NOMO-1 treated with DMSO at 0.1 percent for 48 hours (cell line): ENCODE results near the gene ZP2.
"Not testable (repeated sequence)": the region's sequence is repeated elsewhere in the genome, so short reads cannot be mapped to it uniquely, and the experiment has no call there.

Source experiments
- DNase-seq: peaks from one replicate; lab custom pipeline; 2025; ENCODE audit not compliant: unreplicated experiment; lab: John Stamatoyannopoulos, UW

Gene ZP2

DNA sequence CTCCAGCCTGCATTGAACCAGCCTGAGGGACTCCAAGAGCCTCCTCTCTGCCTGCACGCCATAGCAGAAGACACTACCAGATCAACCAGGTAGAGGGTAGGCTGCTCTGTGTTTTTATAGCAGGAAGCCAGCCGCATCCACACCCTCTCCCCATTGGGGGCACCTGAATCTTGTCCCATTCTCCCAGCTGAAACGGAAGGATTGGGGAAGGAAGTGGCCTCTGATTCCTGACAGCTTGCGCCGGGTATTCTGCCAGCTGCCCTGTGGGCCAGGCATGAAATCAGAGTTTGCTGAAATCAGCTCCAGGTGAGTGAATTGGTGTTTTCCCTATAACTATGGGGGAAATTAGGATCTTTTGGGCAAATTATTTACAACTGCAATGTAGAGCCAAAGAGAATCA, at the start of gene ZP2:
ZP2 (minus strand) TSS at position 89 of the 400 bp plus-strand sequence; CDS start at position 62, 27 bp downstream.
- DNase-seq, result no peak

DNA sequence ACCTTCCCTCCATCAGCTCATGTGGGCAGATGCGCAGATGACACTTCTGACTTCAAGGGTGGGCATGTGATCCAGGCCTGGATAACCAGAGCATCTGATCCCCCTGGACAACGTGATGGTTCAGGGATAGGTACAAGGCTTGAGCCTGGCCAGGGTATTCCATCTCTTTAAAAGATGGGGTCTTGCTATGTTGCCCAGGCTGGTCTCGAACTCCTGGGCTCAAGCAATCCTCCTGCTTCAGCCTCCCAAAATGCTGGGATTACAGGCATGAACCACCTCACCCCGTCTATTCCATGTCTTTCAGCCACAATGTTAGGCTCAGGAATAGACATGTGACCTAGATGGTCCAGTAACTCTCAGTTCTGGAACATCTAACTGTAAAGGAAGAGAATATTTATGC, 45.9 kb upstream of the ZP2 start:
- no peak for DNase-seq

DNA sequence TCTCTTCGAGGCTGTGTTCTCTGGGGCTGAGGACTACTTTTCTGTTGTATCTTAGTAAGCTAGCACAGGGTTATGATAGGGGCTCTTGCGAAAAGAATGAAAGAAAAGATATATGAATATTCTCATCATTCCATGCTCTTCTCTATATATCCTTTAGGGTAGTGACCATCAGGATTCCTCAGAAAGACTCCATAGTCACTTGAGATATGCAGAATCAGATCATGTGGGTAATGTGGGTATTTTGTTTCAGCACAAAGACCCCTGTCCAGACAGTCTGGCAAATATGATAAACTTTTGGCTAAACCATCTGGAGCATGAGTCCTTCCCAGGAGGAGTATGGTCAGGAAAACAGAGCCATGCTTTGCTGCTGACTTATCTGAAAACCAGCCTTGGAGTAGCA, 45.3 kb upstream of the ZP2 start:
- DNase-seq, result no peak

DNA sequence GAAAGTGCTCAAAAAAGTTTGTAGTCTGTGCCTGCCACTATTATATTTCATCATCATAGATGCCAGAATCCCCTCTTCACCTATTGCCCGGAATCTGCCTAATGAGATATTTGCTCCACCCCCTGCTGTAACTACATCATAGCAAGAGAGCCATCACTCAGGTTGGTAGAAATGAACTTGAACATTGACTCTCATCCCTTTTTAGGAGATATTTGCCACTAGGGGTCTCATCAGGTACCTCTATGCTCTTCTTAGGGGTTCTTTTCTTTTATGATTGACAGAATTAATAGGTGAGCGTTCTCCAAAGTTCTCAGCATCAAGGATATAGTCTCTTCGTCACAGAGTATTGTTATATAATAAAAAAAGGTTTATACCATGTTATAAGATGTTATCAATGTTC, 42.1 kb upstream of the ZP2 start:
- no peak for DNase-seq

DNA sequence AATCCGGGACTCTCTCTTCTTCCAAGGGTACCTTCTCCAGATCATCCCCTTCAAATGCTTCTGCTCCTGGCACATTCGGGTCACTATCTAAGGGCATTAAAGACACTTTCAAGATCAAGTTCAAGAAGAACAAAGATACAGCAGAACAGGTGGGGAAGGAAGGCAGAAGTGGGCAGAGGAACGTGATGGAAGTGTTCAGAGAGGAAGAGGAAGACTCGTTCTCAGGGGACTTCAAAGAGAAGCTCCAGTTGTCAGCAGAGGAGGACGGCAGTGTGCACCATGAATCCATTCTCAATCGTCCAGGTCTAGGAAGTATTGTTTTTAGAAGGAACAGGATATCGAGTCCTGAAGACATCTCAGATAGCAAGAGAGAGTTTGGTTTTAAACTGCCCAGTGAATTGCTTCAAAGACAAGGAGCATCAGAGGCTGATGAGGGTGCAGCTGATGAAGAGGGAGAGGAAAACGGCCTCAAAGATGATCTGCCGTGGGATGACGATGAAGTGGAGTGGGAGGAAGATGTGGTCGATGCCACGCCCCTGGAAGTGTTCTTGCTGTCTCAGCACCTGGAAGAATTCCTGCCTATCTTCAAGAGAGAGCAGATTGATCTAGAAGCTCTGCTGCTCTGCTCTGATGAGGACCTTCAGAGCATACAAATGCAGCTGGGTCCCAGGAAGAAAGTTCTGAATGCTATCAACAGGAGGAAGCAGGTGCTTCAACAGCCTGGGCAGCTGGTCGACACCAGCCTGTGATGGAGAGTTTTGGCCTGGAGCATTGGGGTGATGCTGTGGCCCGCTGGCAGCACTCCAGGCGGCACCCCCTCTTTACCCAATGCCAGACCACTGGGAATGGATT, 38.9 kb upstream of the ZP2 start:
- DNase-seq, result no peak

DNA sequence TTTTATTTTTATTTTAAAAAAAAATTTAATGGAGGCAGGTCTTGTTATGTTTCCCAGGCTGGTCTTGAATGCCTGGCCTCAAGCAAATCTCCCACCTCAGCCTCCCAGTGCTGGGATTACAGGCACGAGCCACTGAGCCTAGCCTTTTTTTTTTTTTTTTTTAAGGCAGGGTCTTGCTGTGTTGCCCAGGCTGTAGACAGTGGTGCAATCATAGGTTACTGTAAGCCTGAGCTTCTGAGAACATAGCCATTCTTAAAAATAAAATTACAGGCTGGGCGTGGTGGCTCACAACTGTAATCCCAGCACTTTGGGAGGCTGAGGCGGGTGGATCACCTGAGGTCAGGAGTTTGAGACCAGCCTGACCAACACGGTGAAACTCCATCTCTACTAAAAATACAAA, 36.8 kb upstream of the ZP2 start:
- not testable (repeated sequence) for DNase-seq

DNA sequence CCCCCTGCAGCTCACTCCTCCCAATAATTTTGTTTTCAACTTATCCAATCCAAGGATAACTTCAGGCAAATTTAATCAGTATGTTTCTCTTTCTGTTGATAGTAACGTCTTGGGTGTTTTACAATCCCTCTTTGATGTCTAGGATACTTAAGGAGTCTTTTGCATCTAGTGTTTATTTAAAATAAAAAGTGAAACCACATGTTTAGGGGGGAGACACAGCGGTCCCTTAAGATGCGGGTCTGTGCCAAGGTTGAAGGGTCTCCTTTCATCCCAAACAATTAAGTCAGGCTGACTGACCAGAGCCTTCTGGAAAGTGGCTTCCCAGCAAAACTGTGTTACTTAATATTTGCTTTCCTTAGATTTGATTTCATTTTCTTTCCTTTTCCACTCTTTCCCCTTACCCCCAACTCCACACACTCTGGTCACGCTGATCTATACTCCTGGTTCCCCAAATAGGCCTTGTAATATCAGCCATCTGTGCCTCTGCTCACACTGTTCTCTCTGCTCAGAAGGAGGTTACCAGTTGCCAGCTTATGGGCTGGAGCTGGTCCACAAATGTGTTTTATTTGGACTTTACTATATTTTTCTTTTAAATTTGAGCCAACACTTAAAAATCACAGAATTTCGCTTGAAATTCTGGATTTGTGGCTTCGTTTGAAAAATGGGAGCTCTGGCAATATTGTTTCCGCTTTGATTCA, 33.3 kb upstream of the ZP2 start:
- no peak for DNase-seq

DNA sequence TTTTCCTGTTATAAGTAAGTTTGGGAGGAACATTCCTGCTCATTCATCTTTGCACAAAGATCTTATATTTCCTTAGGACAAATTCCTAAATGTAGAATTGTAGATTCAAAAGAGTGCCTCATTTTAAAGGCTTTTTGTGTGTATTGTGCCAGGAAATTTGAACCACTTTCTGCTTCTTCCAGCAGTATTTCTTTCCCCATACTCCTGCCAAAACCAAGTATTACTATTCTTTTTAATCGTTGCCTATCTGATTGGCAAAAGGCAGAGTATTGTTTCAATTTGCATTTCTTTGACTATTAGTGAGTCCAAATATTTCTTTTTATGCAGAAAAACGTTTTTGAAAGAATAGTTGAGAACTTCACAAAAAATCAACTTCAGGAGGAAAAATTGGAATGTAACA, 31.4 kb upstream of the ZP2 start:
- no peak for DNase-seq

DNA sequence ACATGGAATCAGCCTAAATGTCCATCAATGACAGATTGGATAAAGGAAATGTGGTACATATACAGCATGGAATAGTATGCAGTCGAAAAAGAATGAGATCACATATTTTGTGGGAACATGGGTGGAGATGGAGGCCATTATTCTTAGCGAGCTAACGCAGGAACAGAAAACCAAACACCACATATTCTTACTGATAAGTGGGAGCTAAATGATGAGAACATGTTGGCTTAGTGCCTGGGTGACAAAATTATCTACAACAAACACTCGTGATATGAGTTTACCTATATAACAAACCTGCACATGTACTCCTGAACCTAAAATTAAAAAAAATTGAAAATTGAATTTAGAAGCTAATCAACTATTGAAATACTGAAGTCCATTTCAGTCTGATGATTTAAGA, 28.3 kb upstream of the ZP2 start:
- no peak for DNase-seq

DNA sequence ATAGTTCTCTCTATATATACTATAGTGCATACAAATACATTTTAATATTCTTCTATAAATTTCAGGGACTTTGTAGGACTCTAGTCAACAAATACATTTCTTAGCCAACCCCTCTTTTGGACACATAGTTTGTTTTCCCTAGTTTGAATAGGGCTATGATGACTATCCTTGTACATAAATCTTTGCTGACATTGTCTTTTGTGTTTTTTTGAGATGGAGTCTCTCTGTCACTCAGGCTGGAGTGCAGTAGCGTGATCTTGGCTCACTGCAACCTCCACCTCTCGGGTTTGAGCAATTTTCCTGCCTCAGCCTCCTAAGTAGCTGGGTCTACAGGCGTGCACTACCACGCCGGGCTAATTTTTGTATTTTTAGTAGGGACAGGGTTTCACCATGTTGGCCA, 25.5 kb upstream of the ZP2 start:
- DNase-seq, result no peak

DNA sequence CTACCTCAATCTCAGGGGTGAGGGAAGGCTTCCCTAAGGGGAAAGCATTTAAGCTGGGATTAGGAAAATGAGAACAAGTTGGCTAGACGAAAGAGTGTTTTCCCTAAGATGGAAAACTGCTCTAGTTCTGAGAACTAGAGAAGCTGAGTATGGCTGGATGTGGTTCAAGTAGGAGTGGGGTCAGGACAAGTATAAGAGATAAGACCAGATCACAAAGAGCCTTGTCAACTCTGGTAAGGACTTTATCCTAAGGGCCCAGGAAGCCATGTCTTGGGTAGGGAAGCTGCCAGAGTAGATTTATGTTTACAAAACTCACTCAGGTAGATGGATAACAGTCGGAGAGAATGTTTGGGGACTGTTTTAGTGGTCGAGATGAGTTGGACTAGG, 23.8 kb upstream of the ZP2 start:
- DNase-seq, result no peak

DNA sequence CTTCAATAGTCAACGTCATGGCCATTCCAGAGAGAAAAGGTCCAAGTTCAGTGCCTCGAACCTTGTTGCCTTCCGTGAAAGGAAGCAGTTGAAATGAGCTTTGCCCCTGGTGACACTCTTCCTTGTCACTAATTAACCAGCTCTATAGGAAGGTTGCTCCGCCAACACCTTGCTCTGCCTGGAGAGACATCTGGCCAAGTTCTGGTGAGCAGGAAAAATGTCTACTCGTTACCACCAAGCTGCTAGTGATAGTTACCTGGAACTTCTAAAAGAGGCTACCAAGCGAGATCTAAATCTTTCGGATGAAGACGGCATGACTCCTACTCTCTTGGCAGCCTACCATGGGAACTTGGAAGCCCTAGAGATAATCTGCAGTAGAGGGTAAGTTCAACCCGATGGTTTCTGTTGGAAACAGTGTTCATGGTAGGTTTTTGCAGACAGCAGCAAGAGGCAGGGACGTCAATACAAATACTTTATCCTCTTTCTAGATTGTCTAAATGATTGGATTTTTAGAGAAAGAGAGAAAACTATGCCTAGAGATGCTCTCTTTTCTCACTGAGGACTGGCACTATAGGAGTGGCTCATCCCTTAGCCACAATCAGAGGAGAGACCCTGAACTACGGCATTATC, 22.3 kb upstream of the ZP2 start, which contains the start of gene ANKS4B:
ANKS4B (plus strand) TSS at position 179 of the 630 bp plus-strand sequence; CDS start at position 218, 39 bp downstream.
- no peak for DNase-seq

DNA sequence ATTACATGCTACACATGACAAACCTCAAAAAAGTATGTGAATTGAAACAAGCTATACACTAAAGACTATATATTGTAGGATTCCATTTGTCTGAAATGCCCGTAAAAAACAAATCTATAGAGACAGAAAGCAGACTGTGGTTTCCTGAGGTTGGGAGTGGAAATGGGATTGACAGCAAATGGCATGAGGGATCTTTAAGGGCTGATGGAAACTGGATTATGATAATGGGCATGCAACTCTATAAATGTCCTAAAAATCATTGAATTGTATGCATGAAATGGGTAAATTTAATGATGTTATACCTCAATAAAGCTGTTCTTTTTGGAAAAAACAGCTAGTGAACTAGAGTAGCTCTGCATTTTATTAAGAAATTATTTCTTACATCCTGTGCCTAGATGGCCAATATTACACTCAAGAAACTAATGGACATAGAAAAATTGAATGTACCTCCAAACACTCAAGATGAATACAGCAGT, 21.7 kb upstream of the ZP2 start:
- no peak for DNase-seq

DNA sequence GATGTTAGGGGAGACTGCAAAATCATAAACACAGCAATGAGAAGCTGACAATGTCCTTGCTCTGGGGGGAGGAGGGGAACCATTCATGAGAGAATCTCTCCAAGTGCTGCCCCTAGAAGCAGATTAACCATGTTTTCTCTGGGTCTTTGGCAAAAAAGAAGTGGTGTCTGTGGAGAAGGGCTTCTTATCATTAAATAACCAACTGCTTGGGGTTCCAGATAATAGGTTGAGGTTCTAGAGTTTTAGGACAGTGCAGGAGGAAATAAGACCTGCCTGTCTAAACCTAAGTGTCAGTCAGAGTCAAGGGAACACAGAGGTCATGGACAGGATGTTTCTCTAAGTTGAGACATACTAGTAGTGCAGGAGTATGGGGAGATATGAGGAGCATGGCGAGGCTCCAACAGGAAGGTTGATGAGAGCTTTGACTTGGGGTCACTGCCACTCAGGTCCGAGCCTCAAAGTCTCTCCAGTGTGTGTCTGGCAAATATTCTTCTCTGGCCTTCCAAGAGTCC, 17.0 kb upstream of the ZP2 start:
- DNase-seq, result no peak

DNA sequence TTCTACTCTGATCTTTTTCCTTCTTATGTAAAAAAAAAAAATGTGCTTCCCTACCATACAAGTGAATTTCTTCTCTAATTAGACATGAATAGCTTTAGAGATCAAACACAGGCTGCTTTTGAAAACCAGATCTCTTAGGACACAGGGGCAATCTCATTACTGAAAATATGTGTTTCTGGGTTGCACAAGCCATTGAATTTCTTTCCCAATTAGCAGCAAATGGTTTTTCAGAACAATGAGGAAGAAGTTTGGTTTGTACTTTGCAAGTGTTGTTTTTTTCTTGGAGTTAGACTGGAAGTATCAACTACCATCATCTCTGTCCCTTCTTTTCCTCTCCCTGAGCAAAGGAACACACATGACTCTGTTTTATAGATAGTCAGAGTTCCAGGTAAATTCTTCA, 16.5 kb upstream of the ZP2 start:
- peak; percentile 57 for DNase-seq

DNA sequence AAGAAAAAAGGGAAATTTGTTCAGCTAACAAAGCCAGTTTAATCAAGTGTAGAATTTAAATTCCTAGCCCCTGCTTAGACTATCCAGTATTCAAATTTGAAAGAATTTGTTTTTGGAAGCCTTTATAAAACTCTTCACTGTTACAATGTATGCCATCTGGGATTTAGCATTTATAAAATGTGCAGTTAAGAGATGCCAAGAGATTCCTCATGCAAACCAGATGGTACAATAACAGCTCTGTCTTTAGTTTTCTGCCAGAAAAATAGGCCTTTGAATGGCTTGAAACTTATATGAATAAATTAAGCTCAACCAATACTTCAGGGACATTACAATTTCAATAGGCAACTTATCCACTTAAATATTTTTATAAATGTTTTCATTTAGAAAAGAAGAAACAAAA, 15.4 kb upstream of the ZP2 start:
- no peak for DNase-seq

DNA sequence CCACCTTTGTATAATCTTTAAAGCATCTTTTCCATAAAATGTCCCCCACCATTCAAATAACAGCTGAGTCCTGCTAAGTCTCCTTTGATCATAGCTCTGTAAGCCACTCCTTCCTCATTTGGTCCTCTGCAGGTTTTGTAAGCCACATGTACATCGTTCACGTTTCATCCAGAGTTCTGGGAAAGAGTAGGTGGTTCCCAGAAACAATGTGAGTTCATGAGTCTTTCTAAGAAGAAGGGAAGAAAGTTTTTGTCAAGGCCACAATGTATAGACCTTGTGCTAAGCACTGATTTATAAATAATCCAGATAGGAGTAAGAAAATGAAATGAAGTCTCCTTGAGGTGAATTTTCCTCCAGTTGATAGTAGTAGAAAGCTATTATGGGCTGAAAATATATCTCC, 13.4 kb upstream of the ZP2 start:
- DNase-seq, result no peak

DNA sequence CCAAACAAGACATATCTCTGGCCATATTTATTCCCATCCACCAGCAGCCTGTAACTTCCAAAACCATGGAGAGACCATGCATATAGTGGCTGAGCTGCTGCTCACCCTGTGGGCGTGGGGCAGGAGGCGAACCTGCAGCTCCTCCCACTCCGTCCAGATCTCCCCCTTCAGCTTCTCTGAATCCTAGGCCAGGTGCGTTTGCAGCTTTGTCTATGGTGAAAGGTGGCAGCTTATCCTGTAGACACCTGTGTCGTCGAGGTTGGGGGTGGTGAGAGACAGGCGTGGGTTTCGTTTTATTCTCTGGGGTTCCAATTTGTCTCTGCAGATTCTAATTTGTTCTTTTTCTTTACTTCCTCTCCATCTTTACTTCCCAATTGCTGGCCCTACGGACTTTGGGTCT, 12.4 kb upstream of the ZP2 start:
- DNase-seq, result no peak

DNA sequence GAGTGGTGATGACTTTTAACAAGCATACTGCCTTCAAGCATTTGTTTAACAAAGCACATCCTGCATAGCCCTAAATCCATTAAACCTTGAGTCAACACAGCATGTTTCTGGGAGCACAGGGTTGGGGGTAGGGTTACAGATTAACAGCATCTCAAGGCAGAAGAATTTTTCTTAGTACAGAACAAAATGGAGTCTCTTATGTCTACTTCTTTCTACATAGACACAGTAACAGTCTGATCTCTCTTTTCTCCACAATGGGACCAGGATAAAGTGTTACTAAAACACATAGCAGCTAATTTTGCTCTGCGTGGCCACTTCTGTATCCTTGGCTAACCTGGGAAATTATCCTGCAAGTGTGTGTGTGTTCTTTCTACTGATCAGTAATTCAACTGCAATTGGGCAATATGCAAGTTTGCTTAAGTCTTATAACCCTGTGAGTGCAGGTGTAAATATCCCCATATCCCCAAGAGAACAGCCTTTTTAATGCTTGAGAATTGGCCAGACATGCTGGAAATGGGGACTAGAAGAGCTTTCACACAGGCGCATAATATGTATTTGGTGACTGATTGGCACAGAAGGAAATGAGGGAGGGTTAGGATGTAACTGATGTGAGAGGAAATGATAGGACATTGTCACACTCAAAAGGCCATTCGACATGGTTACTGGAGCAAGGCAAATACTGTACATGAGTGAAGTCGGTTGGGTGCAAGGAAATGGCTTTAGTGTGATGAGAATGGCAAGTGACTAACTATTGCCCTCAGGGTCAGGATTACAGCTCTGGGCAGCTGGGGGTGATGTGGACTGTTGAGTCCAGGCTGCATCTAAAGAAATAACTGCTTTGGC, 11.3 kb upstream of the ZP2 start:
- DNase-seq, result no peak

DNA sequence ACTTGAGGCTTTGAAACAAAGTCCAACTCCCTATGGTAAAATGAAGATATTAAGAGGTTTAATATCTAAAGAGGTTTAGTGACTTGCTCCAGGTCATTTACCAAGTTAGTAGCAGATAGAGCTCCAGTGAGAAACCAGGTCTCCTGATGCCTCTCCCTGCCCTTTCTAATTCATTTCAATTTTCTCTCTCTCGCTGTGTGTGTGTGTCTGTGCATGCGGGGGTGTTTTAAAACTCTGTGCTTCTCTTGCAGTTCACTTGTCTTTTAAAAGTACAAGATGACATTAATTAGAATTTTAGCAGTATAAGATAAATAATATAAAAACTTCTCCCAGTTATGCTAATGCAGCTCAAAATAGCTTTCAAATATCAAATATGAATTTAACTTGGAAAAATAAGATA, 8.2 kb upstream of the ZP2 start:
- no peak for DNase-seq

DNA sequence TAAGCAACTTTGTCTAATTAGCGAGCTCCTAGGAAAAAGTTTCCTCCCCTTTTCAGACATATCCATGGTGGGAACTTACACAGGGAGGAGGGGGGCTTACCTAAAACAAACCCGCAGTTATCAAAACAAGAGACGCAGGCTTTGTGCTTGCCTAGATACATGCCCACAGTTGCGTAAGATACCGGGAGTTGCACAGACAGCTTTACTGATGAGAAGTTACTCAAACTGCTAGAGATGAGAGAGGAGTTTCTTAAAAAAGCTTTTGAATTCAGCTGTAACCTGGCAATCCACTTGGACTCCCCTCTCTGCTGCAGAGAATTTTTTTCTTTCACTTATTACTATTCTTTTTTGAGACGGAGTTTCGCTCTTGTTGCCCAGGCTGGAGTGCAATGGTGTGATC, 6.8 kb upstream of the ZP2 start:
- DNase-seq, result peak; percentile 24
